Loucy (cell line): ENCODE results near the gene ZBTB21.

ENCODE experiments used
- H2AFZ ChIP-seq: fragments of 200-600 bp; sonication (generic); 2 replicates; pipeline ENCODE4 v1.6.0; 2016; ENCODE audit warnings: antibody characterized with exemption, mild to moderate bottlenecking, low read length, moderate library complexity
- H3F3A ChIP-seq: fragments of 200-600 bp; 2 replicates; pipeline ENCODE4 v1.6.0; 2016; ENCODE audit warnings: antibody characterized with exemption, low read depth, mild to moderate bottlenecking
- H3K27me3 ChIP-seq: fragments of 200-600 bp; sonication (generic); 2 replicates; pipeline ENCODE4 v1.6.1; 2014; ENCODE audit warnings: low read length, mild to moderate bottlenecking; ENCODE audit not compliant: insufficient read depth, poor library complexity, severe bottlenecking
- H3K36me3 ChIP-seq: fragments of 200-600 bp; sonication (generic); 2 replicates; pipeline ENCODE4 v1.6.1; 2016; ENCODE audit warnings: low read length; ENCODE audit not compliant: insufficient read depth
- H3K4me1 ChIP-seq: fragments of 200-600 bp; sonication (generic); 2 replicates; pipeline ENCODE4 v1.5.1; 2014; ENCODE audit warnings: low read length, mild to moderate bottlenecking; ENCODE audit not compliant: insufficient read depth, poor library complexity, severe bottlenecking
- H3K4me2 ChIP-seq: fragments of 200-600 bp; sonication (generic); 2 replicates; pipeline ENCODE4 v1.6.0; 2014; ENCODE audit warnings: antibody characterized with exemption, low read length, low read depth, mild to moderate bottlenecking; ENCODE audit not compliant: poor library complexity, severe bottlenecking
- H3K4me3 ChIP-seq: fragments of 200-600 bp; sonication (generic); 2 replicates; pipeline ENCODE4 v1.5.1; 2014; ENCODE audit warnings: low read length, mild to moderate bottlenecking, mixed read lengths; ENCODE audit not compliant: poor library complexity, severe bottlenecking
- H3K79me2 ChIP-seq: fragments of 200-600 bp; sonication (generic); 2 replicates; pipeline ENCODE4 v1.6.1; 2014; ENCODE audit warnings: low read length; ENCODE audit not compliant: insufficient read depth
- H3K9ac ChIP-seq: fragments of 200-600 bp; sonication (generic); 2 replicates; pipeline ENCODE4 v1.6.0; 2014; ENCODE audit warnings: mild to moderate bottlenecking, low read depth, low read length, moderate library complexity; ENCODE audit not compliant: poor library complexity, severe bottlenecking
- H3K9me2 ChIP-seq: fragments of 200-600 bp; sonication (generic); replicated peaks from 2 replicates; pipeline ENCODE4 v1.6.1; 2016; ENCODE audit warnings: low read depth, low read length, mixed read lengths
- H3K9me3 ChIP-seq: fragments of 200-600 bp; sonication (generic); 2 replicates; pipeline ENCODE4 v1.6.1; 2014; ENCODE audit warnings: mild to moderate bottlenecking, antibody characterized with exemption, low read length, low read depth; ENCODE audit not compliant: insufficient read depth
- H4K20me1 ChIP-seq: fragments of 200-600 bp; sonication (generic); 2 replicates; pipeline ENCODE4 v1.6.0; 2014; ENCODE audit warnings: antibody characterized with exemption, low read length, mild to moderate bottlenecking; ENCODE audit not compliant: insufficient read depth, poor library complexity, severe bottlenecking
- EZH2phosphoT487 ChIP-seq: fragments of 200-600 bp; IDR thresholded peaks from 2 replicates; pipeline ENCODE4 v1.6.1; 2018; ENCODE audit warnings: antibody characterized with exemption, mild to moderate bottlenecking, moderate library complexity, borderline replicate concordance
- TF ChIP-seq, protein P1 (sequence below): fragments of 200-600 bp; sonication (generic); conservative IDR thresholded peaks from 2 replicates; pipeline ENCODE4 v1.5.1; 2014; ENCODE audit warnings: mild to moderate bottlenecking, antibody characterized with exemption, low read length

The ZBTB21 gene

DNA sequence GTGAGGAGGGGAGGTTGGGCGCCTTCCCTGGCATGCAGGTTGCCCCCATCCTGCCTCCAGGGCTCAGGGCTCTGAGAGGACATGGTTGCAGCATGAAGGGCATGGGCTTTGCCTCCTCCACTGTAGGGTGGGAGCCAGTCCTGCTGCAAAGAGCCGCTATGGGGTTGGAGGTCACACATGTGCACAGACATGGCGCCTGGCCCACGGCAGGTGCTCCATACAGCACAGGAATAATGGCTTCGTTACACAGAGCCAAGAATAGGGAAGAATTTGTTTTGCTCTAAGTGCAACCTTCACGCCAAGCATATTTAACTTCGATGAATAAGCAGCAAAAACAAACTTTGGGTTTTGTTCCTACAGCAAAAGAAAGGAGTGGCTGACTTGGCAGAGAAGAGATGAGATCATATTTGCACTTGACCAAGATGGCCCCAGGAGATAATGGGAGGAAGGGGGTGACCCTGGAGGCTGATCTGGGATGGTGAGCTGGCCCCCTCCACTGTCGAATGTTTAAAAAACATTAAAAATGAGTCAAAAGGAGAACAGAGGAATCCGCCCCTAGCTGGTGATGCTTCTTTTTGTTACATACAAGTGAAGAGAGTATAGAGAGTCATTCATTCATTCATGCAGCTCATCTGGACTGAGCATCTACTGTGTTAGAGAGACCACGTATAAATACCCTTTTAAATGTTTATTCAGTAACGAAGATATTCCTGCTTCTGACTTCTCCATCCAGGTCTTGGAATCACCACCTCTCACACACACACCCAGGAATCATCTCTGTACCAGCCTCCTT lies 43.9 kb downstream of the ZBTB21 start:
- TF ChIP-seq, protein P1, sequence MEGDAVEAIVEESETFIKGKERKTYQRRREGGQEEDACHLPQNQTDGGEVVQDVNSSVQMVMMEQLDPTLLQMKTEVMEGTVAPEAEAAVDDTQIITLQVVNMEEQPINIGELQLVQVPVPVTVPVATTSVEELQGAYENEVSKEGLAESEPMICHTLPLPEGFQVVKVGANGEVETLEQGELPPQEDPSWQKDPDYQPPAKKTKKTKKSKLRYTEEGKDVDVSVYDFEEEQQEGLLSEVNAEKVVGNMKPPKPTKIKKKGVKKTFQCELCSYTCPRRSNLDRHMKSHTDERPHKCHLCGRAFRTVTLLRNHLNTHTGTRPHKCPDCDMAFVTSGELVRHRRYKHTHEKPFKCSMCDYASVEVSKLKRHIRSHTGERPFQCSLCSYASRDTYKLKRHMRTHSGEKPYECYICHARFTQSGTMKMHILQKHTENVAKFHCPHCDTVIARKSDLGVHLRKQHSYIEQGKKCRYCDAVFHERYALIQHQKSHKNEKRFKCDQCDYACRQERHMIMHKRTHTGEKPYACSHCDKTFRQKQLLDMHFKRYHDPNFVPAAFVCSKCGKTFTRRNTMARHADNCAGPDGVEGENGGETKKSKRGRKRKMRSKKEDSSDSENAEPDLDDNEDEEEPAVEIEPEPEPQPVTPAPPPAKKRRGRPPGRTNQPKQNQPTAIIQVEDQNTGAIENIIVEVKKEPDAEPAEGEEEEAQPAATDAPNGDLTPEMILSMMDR, result no peak
- TF ChIP-seq EZH2phosphoT487, result no peak
- no peak overlapping the region for H3K4me2 ChIP-seq
- no peaks in the 10 kb centered on the region for H4K20me1 ChIP-seq
- H3K9me2 ChIP-seq, result no peaks in the 10 kb centered on the region
- no peaks in the 10 kb centered on the region for H3K36me3 ChIP-seq
- H3K9me3 ChIP-seq, result no peaks in the 10 kb centered on the region
- no peak overlapping the region for H2AFZ ChIP-seq
- peaks cover 15% of the 10 kb centered on the region for H3K4me1 ChIP-seq
- H3K4me3 ChIP-seq, result no peak overlapping the region
- no peaks in the 10 kb centered on the region for H3F3A ChIP-seq
- no peak overlapping the region for H3K9ac ChIP-seq
- H3K27me3 ChIP-seq, result no peaks in the 10 kb centered on the region
- H3K79me2 ChIP-seq, result no peaks in the 10 kb centered on the region

GRCh38 chr21:41965461-41966013 lies 44.6 kb downstream of the ZBTB21 start:
- Histone ChIP-seq H3K36me3 (no peaks in the 10 kb centered on the region), H3K9me2 (no peaks in the 10 kb centered on the region), H3F3A (no peaks in the 10 kb centered on the region; the same call in 1 of the 2 replicates), H3K9me3 (no peaks in the 10 kb centered on the region), H2AFZ (no peak overlapping the region), H3K27me3 (no peaks in the 10 kb centered on the region), H3K4me1 (peaks cover 22% of the 10 kb centered on the region), H3K4me2 (no peak overlapping the region), H4K20me1 (no peaks in the 10 kb centered on the region), H3K4me3 (no peak overlapping the region), H3K9ac (no peak overlapping the region), H3K79me2 (no peaks in the 10 kb centered on the region)
- TF ChIP-seq EZH2phosphoT487, result no peak
- TF ChIP-seq, protein P1, result no peak

GRCh38 chr21:41965045-41965444 lies 45.1 kb downstream of the ZBTB21 start:
- H3K4me3 ChIP-seq, result no peak overlapping the region
- peaks cover 23% of the 10 kb centered on the region for H3K4me1 ChIP-seq
- no peak overlapping the region for H2AFZ ChIP-seq
- H3K27me3 ChIP-seq, result no peaks in the 10 kb centered on the region
- H3K9me2 ChIP-seq, result no peaks in the 10 kb centered on the region
- H3K36me3 ChIP-seq, result no peaks in the 10 kb centered on the region
- TF ChIP-seq, protein P1, result no peak
- TF ChIP-seq EZH2phosphoT487, result no peak
- H3F3A ChIP-seq, result no peaks in the 10 kb centered on the region; the same call in 1 of the 2 replicates
- H3K79me2 ChIP-seq, result no peaks in the 10 kb centered on the region
- H3K4me2 ChIP-seq, result no peak overlapping the region
- no peaks in the 10 kb centered on the region for H3K9me3 ChIP-seq
- no peak overlapping the region for H3K9ac ChIP-seq
- H4K20me1 ChIP-seq, result no peaks in the 10 kb centered on the region
